22Rv1 (cell line): ENCODE results near the gene UBN1.

Source experiments
- H3K27ac ChIP-seq: fragments of 450-650 bp; 2 replicates; pipeline ENCODE4 v1.5.1; 2017
- CTCF ChIP-seq: fragments of 450-650 bp; IDR thresholded peaks from 2 replicates; pipeline ENCODE4 v1.5.1; 2017; ENCODE audit warnings: mild to moderate bottlenecking
- ZFX ChIP-seq: fragments of 450-650 bp; IDR thresholded peaks from 2 replicates; pipeline ENCODE4 v1.6.1; 2017; ENCODE audit warnings: antibody characterized with exemption, borderline replicate concordance

Gene UBN1

GRCh38 chr16:4888428-4889135, 41.3 kb downstream of the UBN1 start:
- TF ChIP-seq ZFX (no peak), CTCF (no peak)
- no peak overlapping the region for H3K27ac ChIP-seq

- TF ChIP-seq ZFX (no peak), CTCF (no peak)
- no peak overlapping the region for H3K27ac ChIP-seq
These were observed 42.7 kb downstream of the UBN1 start for GRCh38 chr16:4890026-4890425.

- TF ChIP-seq ZFX (no peak), CTCF (no peak)
- no peak overlapping the region for H3K27ac ChIP-seq
These were observed 43.4 kb downstream of the UBN1 start for GRCh38 chr16:4890686-4891085.

GRCh38 chr16:4891097-4891885, 44.0 kb downstream of the UBN1 start:
- no peak overlapping the region for H3K27ac ChIP-seq
- no peak for TF ChIP-seq CTCF
- no peak for TF ChIP-seq ZFX

GRCh38 chr16:4891886-4892216, 44.6 kb downstream of the UBN1 start:
- no peak overlapping the region for H3K27ac ChIP-seq

GRCh38 chr16:4892361-4893102, 45.3 kb downstream of the UBN1 start:
- TF ChIP-seq CTCF (no peak), ZFX (no peak)
- H3K27ac ChIP-seq, result no peak overlapping the region

More at GRCh38 chr16:4891886-4892216, 44.6 kb downstream of the UBN1 start:
- TF ChIP-seq ZFX (no peak), CTCF (no peak)
